Stimulated activated CD4-positive, alpha-beta T cell treated with anti-CD3 and anti-CD28 coated beads, Interleukin-4, amount 100 ng/mL, for 24 hours (primary cell): ENCODE measurements around the gene TNFAIP8L2.
"Not testable (repeated sequence)": the region's sequence is repeated elsewhere in the genome, so short reads cannot be mapped to it uniquely, and the experiment has no call there.

Experiments used
- DNase-seq: peaks from one replicate; pipeline ENCODE4 v3.0.0-alpha.2; 2020

Gene TNFAIP8L2

DNA sequence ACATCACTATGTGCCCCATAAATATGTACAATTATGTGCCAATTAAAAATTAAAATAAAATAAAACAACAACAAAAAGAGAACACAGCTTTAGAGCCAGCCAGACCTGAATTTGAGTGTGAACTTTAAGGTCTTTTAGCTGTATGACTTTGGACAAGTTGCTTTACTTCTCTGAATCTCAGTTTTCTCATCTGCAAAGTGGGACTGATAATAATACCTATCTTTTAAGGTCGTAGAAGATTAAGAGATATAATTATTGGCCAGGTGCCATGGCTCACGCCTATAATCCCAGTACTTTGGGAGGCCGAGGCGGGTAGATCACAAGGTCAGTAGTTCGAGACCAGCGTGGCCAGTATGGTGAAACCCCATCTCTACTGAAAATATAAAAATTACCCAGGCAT lies 36.9 kb downstream of the TNFAIP8L2 start:
- no peak for DNase-seq

DNA sequence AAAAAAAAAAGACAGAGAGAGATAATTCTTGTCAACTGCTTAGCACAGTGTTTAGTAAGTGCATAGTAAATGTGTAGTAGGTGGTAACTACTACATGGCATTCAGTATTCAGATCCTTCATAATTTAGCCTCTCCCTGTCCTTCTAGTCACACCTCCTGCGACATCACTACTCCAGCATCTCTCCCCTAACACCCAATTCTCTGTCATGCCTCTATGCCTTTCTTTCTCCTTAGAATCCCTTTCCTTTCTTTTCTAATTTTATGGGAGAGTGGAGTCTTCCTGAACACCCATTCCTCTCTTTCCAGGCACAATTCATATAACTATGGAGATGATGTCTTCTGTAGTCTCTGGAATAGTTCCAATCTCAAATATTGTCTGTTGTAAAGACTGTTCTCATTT lies 37.4 kb downstream of the TNFAIP8L2 start:
- DNase-seq, result no peak

DNA sequence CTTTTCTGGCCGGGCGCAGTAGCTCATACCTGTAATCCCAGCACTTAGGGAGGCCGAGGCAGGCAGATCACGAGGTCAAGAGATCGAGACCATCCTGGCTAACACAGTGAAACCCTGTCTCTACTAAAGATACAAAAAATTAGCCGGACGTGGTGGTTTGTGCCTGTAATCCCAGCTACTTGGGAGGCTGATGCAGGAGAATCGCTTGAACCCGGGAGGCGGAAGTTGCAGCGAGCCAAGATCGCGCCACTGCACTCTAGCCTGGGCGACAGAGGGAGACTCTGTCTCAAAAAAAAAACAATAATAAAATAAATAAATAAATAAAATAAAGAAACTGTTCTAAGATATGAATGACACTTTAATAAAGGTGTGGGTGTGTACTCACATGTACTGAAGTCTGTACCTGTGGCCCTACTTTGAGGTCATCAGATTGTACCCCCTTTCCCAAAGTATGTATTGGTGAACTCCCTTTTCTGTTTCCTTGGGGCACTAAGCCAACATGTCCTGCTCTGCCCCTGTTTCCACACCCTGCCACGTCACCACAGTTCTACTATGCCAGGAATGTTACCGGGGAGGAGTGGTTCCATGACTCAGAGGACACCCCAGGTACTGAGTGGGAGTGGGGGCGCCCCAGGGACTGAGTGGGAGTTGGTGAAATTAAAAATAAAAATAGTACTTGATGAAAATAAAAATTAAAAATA lies 38.6 kb downstream of the TNFAIP8L2 start:
- peak; percentile 13 for DNase-seq

- peak; percentile 65 for DNase-seq
Measured at GRCh38 chr1:151196292-151196800, 39.9 kb downstream of the TNFAIP8L2 start.

DNA sequence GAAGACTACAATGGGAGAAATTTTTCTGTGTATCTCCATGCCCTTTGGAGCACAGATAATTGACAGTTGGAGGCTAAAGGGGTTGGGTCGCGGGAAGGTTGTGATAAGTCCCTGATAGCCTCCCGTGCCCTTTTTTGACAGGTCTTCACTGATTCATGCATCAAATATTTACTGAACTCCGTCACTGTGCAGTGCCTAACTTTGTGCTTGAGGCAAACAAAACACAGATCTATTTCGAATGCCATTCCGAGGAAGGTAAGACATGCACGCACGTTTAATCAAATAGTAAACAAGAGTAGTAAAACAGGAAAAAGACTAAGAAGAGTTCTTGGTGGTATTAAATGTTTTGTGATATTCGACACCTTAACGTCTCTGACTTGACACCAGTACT lies 41.4 kb downstream of the TNFAIP8L2 start:
- DNase-seq, result no peak

DNA sequence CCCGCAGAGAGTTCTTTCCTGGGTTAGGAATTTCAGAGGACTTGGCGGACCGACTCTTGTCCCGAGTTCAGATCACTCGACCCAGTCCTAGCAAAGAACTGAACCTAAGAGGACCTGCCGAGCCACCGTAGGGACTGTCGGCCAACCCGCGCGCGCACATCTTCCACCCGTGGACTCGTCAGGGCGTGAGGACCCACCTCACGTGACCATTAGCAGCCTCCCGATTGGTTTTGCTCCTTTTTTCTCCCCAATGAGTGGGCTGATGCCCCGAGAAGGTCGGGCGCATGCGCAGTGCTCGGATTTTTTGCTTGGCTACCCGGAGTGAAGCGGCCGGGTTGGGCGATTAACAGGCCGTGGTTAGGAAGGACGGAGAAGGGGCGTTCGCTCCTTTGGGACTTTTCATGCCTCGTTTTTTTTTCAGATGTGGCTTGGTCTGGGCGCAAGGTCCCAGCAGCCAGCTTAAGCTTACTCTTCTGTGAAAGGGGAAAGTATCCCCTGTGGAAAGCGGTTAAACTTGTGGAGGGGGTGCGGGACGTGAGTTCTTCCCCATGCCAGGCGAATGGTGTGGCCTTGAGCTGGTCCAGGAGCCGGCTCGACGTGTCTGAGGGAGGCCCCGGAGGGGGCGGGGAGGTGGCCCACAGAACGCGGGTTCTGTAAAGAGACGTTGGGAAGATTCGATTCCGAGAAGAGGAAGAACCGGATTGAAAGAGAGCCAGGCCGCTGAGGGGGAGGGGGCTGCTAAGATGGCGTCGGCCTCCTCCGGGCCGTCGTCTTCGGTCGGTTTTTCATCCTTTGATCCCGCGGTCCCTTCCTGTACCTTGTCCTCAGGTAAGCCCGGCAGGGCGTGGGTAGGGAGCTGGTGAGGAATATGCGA lies 42.0 kb downstream of the TNFAIP8L2 start, which contains the start of gene PIP5K1A:
TSS of gene PIP5K1A (plus strand) at position 299 of the 874 bp plus-strand sequence. CDS start at position 744, 445 bp downstream.
- peak; percentile 99 for DNase-seq

GRCh38 chr1:151199873-151200581 lies 43.6 kb downstream of the TNFAIP8L2 start:
- peak; percentile 28 for DNase-seq

- not testable (repeated sequence) for DNase-seq
Measured at GRCh38 chr1:151205381-151205965, 49.0 kb downstream of the TNFAIP8L2 start.
